Hematopoietic multipotent progenitor cell treated with erythropoietin and hydrocortisone succinate and interleukin-3 and kit ligand, for 15 days (in vitro differentiated cells): ENCODE measurements around the gene C12orf76.
"Not testable (repeated sequence)": the region's sequence is repeated elsewhere in the genome, so short reads cannot be mapped to it uniquely, and the experiment has no call there.

Source experiments
- DNase-seq: peaks from one replicate; pipeline ENCODE4 v3.0.0-alpha.2; 2015; ENCODE audit warnings: low spot score

Gene C12orf76, protein sequence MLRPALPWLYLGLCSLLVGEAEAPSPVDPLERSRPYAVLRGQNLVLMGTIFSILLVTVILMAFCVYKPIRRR

GRCh38 chr12:110048242-110049027, at the start of gene C12orf76:
TSS of gene C12orf76 (minus strand) at chr12:110048522. CDS start at chr12:110048495, 27 bp downstream.
- DNase-seq: peak; percentile 88

DNA sequence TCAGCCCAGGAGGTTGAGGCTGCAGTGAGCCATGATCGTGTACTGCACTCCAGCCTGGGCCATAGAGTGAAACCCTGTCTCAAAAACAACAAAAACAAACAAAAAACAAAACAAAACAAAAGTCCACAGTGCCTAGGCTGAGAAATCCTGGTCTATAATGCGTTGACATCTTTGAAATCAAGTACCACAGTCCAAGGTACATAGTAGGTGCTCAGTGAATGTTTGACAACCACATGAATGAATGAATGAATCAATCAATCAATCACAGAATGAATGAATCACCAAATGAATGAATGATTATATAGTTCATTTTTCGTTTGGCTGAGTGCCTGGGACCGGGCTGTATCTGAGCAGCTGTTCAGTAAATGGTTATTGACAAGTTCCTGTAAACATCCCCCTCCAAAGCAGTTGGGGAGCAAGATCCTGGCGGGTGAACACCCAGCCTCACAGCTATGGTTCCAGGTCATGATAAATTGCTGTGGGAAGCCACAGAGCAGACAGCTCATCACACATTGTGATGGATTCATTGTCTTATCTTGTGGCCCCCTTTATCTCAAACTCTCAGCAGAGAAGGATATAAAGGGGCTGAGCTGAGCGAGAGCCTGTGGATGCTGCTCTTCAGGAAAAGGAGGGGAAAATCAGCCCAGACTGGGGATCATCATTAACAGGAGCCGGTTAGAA, 45.4 kb upstream of the C12orf76 start:
- DNase-seq: no peak

GRCh38 chr12:110091136-110091711, 42.9 kb upstream of the C12orf76 start:
- no peak for DNase-seq

DNA sequence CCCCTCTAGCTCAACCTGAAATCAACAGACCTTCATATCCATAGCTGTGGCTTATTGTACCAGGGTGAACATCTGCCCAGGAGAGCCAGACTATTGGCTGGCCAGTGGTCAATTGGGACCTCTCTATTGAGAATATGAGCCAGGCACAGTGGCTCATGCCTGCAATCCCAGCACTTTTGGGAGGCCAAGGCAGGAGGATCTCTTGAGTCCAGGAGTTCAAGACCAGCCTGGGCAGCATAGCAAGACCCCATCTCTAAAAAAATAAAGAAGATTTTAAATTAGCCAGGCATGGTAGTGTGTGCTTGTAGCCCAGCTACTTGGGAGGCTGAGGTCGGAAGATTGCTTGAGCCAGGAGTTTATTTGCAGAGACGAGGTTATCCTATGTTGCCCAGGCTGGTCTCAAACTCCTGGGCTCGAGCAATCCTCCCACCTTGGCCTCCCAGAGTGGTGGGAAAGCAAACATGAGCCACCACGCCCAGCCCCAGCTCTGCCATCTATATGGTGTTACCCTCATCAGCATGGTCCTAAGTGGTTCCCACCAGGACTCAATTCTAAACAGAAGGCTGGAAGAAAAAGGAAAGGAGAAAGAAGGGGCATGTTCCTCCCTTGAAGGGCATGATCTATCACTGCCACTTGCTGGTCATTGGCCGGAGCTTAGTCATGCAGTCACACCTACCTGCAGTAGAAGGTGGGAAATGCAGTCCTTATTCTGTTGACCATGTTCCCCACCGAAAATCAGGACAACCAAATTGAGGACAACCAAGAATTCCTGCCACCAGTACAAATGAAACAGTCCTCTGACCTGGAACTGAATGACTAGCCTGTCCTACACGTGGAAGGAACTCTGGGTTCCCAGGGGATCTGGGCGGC, 42.2 kb upstream of the C12orf76 start:
- no peak for DNase-seq

DNA sequence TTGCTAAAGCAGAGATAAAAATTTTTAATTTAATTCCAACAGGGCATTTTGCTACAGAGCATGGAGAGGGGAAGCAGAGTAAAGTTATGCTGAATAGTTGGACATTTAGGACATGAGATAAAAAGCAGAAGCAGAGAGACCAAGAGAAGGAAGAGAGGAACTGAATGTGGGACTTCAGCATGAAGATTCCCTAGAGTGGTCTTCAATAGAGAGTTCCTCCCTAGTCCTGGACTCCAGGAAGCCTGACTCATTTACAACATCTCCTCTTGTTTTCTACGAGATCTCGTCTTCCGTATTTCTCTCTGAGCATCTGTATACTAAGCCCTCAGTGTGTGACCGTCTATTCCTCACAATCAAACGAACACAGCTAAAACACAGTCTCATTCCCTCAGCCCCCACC, 40.6 kb upstream of the C12orf76 start:
- no peak for DNase-seq

DNA sequence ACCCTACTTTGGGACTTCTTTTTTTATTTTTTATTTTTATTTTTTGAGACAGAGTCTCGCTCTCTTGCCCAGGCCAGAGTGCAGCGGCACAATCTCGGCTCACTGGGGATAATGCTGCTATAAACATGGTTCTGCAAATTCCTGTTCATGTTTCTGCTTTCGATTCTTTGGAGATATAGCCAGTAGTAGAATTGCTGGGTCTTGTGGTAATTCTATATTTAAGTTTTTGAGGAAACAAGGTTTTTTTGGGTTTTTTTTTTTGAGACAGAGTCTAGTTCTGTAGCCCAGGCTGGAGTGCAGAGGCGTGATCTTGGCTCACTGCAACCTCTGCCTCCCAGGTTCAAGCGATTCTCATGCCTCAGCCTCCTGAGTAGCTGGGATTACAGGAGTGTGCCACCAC, 39.9 kb upstream of the C12orf76 start:
- not testable (repeated sequence) for DNase-seq

DNA sequence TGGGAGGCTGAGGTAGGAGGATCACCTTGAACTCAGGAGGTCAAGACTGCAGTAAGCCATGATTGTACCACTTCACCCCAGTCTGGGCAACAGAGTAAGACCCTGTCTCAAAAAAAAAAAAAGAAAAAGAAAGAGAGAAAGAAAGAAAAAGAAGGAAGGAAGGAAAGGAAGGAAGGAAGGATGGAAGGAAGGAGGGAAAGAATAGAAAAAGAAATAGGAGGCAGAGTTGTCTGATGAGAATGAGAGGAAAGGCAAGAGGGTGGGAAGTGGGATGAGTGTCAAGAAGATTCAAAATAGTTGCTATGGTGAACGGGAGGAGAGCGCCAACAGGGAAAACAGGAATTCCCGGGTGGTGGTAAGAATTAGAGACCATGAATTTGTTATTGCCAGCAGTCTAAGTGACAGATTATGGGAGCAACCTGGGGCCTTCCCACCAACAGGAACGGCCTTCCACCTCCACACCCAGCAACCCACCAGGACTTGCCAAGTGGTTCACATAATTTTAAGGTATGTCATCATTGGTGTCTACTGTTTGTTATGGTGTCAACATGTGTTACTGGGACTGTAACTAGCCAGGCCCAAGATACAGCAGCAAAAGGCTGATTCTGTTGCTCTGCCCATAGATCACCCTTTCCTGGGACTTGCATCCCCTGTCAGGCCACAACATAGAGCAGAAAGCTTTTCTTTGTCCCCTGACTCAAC, 36.1 kb upstream of the C12orf76 start:
- no peak for DNase-seq

- DNase-seq: no peak
Observed at GRCh38 chr12:110080410-110080809, 32.1 kb upstream of the C12orf76 start.

- peak; percentile 45 for DNase-seq
Observed at GRCh38 chr12:110079477-110080400, 31.4 kb upstream of the C12orf76 start.

DNA sequence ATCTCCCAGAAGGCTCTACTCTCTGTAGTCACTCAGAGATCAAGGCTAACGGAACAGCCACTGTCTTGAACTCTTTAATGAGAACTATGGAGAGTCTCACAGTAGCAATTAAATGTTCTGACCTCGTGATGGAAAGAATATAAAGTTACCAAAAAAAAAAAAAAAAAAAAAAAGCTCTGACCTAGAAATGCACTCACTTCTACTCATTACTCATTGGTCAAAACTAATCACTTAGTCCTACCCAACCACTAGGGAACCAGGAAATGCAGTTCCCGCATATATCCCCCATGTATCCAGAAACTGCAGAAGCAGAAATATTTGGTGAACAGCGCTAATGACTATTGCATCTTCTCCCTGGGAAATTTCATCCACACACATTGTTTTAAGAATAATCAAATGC, 29.5 kb upstream of the C12orf76 start:
- DNase-seq: no peak

DNA sequence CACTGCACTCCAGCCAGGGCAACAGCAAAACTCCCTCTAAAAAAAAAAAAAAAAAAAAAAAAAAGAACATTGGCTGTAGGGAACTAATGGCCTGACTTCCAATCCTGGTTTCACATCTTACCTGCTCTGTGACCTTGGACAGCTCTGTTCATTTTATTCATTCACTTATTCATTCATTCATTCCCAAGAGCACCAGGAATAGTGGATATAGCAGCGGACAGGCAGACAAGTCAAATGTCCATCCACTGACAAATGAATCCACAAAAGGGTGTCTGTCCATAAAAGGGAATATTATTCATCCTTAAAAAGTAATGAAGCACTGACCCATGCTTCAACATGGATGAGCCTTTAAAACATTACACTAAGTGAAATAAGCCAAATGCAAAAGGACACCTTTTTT, 27.6 kb upstream of the C12orf76 start:
- no peak for DNase-seq

GRCh38 chr12:110074089-110074488, 25.8 kb upstream of the C12orf76 start:
- DNase-seq: no peak

DNA sequence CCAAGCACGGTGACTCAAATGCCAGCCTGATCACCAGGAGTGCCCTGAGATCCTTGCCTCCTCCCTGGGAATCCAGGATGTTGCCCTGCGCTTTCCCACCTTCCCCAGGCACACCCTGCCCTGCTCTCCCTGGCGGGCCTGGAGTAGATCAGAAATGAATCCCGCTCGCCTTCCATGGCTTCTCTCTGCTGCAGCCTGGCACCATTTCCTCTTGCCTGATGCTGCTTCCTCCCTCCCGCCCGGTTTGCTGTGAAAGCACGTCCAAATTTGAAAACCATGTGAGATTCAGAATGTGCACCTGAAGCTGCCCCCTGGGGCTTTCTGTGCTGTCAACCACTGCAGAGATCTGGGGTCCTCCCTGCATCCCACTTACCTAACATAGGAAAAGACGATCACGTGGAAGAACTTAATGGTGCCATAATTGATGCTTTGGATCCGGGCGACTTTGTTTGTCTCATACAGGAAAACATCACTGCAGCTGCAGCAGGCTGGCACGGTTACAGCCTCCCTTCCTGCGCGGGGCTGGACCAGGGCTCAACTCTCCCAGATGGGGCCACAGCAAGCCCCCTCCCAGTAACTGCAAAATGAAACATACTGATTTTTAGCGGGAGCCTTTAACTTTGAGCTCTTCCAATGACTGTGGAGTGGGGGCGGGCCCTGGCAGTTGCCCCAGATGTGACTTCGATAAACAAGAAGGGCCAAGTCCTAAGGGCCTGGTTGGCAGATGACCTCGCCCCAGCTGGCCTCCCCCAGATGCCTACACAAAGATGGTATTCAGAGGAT, 24.9 kb upstream of the C12orf76 start:
- no peak for DNase-seq

DNA sequence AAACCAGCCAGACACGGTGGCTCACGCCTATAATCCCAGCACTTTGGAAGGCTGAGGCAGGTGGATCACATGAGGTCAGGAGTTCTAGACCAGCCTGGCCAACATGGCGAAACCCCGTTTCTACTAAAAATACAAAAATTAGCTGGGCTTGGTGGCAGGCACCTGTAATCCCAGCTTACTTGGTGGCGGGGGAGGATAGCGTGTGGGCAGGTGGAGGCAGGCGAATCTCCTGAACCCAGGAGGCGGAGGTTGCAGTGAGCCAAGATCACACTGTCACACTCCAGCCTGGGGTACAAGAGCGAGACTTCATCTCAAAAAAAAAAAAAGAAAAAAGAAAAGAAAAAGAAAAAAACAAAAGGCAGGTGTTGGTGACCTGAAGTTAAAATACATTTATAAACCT, 24.3 kb upstream of the C12orf76 start:
- DNase-seq: not testable (repeated sequence)

- no peak for DNase-seq
Observed at GRCh38 chr12:110071967-110072366, 23.6 kb upstream of the C12orf76 start.

- DNase-seq: no peak
Observed at GRCh38 chr12:110071504-110071903, 23.2 kb upstream of the C12orf76 start.

DNA sequence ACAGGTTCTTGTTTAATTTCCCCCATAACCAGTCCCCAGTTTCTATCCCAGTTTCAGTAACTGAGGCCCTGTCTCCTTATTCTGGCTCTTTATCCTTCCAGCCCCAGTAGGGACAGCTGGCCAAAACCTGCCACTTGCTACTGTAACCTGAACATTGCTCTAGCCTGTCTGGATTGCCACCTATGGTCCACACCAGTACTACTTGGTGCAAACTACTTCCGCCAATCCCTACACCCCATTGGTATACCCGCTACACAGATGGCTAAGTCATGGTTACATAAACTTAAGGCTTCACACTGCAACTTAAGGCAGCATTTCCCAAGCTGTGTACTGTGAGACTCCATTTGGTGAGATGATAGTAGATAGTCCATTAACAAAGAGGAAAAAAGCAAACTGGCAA, 20.3 kb upstream of the C12orf76 start:
- DNase-seq: no peak

DNA sequence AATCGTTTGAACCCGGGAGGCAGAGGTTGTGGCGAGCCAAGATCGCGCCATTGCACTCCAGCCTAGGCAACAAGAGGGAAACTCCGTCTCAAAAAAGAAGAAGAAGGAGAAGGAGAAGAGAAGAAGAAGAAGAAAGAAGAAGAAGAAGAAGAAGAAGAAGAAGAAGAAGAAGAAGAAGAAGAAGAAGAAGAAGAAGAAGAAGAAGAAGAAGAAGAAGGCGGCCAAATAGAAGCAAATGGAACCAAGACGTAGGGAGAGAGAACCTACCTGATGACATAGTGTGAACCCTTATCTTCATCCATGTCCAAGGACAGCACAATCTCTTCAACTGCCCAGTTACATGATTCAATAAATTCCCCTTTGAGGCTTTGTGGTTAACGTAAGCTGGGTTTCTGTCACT, 19.8 kb upstream of the C12orf76 start:
- DNase-seq: not testable (repeated sequence)

DNA sequence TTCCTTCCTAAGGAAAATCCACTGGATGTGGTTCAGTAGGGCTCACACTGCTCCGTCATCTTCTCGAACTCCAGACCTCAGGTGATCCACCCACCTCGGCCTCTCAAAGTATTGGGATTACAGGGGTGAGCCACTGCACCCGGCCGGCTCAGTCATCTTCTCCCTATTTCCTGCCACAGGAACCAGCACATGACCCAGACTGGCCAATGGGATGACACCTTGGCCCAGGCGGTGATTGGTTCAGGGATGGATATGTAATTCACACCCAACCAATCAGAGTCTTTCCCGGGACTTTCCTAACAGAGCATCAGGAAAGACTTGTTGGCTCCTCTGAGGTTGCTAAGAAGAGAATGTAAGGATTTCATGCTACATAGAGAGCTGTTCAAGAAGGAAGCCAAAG, 19.2 kb upstream of the C12orf76 start:
- DNase-seq: no peak

DNA sequence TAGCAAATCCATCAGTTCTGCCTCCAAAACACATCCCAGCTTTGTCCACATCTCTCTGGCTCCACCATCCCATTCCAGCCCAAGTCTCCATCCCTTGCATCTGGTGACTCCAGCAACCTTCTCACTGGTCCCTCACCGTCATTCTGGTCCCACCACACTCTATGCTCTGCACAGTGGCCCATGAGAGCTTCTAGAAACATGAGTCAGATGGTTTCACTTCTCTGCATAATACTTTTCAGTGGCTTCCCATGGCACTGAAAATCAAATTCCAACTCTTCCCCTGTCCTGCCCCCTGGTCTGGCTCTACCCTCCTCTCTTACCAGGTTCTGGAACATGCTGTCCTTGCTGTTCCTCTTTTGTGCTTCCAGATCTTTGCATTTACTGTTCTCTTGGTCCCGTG, 17.2 kb upstream of the C12orf76 start:
- no peak for DNase-seq
